OCI-LY7 (cell line): ENCODE data around the gene ZNF771. TPM values are rescaled to one million over a fixed set of nuclear protein-coding genes. Genes with fewer than 3 reads are reported as not detected.

Source experiments
- BruUV-seq: library from RNA; stranded (reverse); fragments of 400-500 nt; replicated peaks from 2 replicates; lab custom pipeline; 2021; lab: Mats Ljungman, UMichigan
- CTCF ChIA-PET: fragments of 300-600 bp; sonication (Branson Sonifier 250); formaldehyde crosslinking; loops from one replicate; lab custom pipeline; 2022; ENCODE audit warnings: antibody characterized with exemption; ENCODE audit not compliant: unreplicated experiment; lab: Charles Lee
- POLR2A ChIA-PET: fragments of 300-600 bp; sonication (Branson Sonifier 250); formaldehyde crosslinking; loops from one replicate; lab custom pipeline; 2022; ENCODE audit warnings: antibody characterized with exemption; lab: Charles Lee
- DNase-seq: peaks from one replicate; pipeline ENCODE4 v3.0.0-alpha.2; 2015; ENCODE audit warnings: low spot score
- H2AFZ ChIP-seq: fragments of 200-600 bp; sonication (generic), shearing (Covaris generic); 2 replicates; pipeline ENCODE4 v1.6.1; 2014; ENCODE audit warnings: mild to moderate bottlenecking, antibody characterized with exemption, low read length, moderate library complexity
- H3K27ac ChIP-seq: fragments of 200-600 bp; sonication (generic); 2 replicates; pipeline ENCODE4 v1.5.1; 2014; ENCODE audit warnings: mixed run types, low read depth, mild to moderate bottlenecking, moderate library complexity, low read length, inconsistent platforms; ENCODE audit not compliant: poor library complexity, severe bottlenecking
- H3K36me3 ChIP-seq: fragments of 200-600 bp; sonication (generic); 2 replicates; pipeline ENCODE4 v1.6.1; 2014; ENCODE audit warnings: mild to moderate bottlenecking, antibody characterized with exemption, low read length, moderate library complexity, mixed read lengths; ENCODE audit not compliant: insufficient read depth
- H3K4me1 ChIP-seq: fragments of 200-600 bp; sonication (generic); 2 replicates; pipeline ENCODE4 v1.5.1; 2014; ENCODE audit warnings: mild to moderate bottlenecking, low read length; ENCODE audit not compliant: insufficient read depth, poor library complexity, severe bottlenecking
- H3K4me2 ChIP-seq: fragments of 200-600 bp; sonication (generic); 2 replicates; pipeline ENCODE4 v1.6.1; 2014; ENCODE audit warnings: mild to moderate bottlenecking, low read length
- H3K4me3 ChIP-seq: fragments of 200-600 bp; sonication (generic); 2 replicates; pipeline ENCODE4 v1.5.1; 2014; ENCODE audit warnings: mild to moderate bottlenecking, low read depth, low read length; ENCODE audit not compliant: poor library complexity, severe bottlenecking
- H3K79me2 ChIP-seq: fragments of 200-600 bp; sonication (generic); 2 replicates; pipeline ENCODE4 v1.6.1; 2016; ENCODE audit warnings: low read depth, mild to moderate bottlenecking, low read length, moderate library complexity, mixed read lengths; ENCODE audit not compliant: insufficient read depth
- H3K9me2 ChIP-seq: fragments of 200-600 bp; sonication (generic); 2 replicates; pipeline ENCODE4 v1.6.1; 2016; ENCODE audit warnings: mild to moderate bottlenecking, low read length, mixed read lengths; ENCODE audit not compliant: insufficient read depth
- H3K9me3 ChIP-seq: fragments of 200-600 bp; sonication (generic); 2 replicates; pipeline ENCODE4 v1.6.1; 2014; ENCODE audit warnings: mild to moderate bottlenecking, mixed run types, low read length, mixed read lengths
- H4K20me1 ChIP-seq: fragments of 200-600 bp; sonication (generic); 2 replicates; pipeline ENCODE4 v1.6.1; 2014; ENCODE audit warnings: mild to moderate bottlenecking, antibody characterized with exemption, low read length, moderate library complexity, mixed read lengths; ENCODE audit not compliant: insufficient read depth
- EZH2phosphoT487 ChIP-seq: fragments of 200-600 bp; sonication (generic); IDR thresholded peaks from 2 replicates; pipeline ENCODE4 v1.6.1; 2018; ENCODE audit warnings: low read depth, borderline replicate concordance, mild to moderate bottlenecking, mixed run types, antibody characterized with exemption, low read length, moderate library complexity, mixed read lengths
- intact Hi-C: fragments of 100-400 bp; cut with micrococcal nuclease; formaldehyde crosslinking; loops from one replicate; pipeline ENCODE4 v1.10.0; 2022; ENCODE audit not compliant: unreplicated experiment
- total RNA-seq, 2 experiments: library from RNA; depleted of rRNA in 1 of 2; stranded (reverse); fragments of >200 nt in 1 of 2; shearing (Covaris generic) in 1 of 2; gene quantifications; 2 replicates each; pipeline ENCODE4 v1.2.3, GENCODE V29; 2014 to 2022
- TF ChIP-seq, protein P1 (sequence below): fragments of 200-600 bp; sonication (generic); conservative IDR thresholded peaks from 2 replicates; pipeline ENCODE4 v1.5.1; 2014; ENCODE audit warnings: mild to moderate bottlenecking, antibody characterized with exemption, low read length, moderate library complexity, mixed read lengths

The ZNF771 gene
- total RNA-seq, 2 experiments from 2014 or later: 6.4 to 10.8 TPM

GRCh38 chr16:30399435-30400186 lies 7.8 kb upstream of the ZNF771 start:
- ChIA-PET CTCF (interaction anchor here (0.7 kb wide), 1 partner anchor 438 kb away, joined by 3 read pairs; the partner anchor contains the start of gene TMEM219), POLR2A (interaction anchor here (1.2 kb wide), 2 partner anchors 8 to 17 kb away, joined by 3 to 5 read pairs; partner anchors contain the start of gene SEPTIN1)
- Histone ChIP-seq H2AFZ (no peak overlapping the region; the same call in 1 of the 2 replicates), H3K9me3 (no peaks in the 10 kb centered on the region), H3K36me3 (peaks cover 30% of the 10 kb centered on the region), H3K27ac (no peak overlapping the region), H3K4me1 (peaks cover 12% of the 10 kb centered on the region), H3K79me2 (peaks cover 17% of the 10 kb centered on the region), H3K9me2 (no peaks in the 10 kb centered on the region), H4K20me1 (0 out of 2 replicates have a peak, but pooled peaks cover 5% of the 10 kb centered on the region), H3K4me3 (peak overlapping the region; percentile 63), H3K4me2 (peak overlapping the region; percentile 60)
- no peak for DNase-seq
- TF ChIP-seq, protein P1, sequence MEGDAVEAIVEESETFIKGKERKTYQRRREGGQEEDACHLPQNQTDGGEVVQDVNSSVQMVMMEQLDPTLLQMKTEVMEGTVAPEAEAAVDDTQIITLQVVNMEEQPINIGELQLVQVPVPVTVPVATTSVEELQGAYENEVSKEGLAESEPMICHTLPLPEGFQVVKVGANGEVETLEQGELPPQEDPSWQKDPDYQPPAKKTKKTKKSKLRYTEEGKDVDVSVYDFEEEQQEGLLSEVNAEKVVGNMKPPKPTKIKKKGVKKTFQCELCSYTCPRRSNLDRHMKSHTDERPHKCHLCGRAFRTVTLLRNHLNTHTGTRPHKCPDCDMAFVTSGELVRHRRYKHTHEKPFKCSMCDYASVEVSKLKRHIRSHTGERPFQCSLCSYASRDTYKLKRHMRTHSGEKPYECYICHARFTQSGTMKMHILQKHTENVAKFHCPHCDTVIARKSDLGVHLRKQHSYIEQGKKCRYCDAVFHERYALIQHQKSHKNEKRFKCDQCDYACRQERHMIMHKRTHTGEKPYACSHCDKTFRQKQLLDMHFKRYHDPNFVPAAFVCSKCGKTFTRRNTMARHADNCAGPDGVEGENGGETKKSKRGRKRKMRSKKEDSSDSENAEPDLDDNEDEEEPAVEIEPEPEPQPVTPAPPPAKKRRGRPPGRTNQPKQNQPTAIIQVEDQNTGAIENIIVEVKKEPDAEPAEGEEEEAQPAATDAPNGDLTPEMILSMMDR: no peak
- no peak for TF ChIP-seq EZH2phosphoT487
- BruUV-seq: no TSS peak
- intact Hi-C loops: loop anchor here (10.0 kb wide), 1 partner anchor 305 kb away; the partner anchor contains the start of genes TBX6 and YPEL3

DNA sequence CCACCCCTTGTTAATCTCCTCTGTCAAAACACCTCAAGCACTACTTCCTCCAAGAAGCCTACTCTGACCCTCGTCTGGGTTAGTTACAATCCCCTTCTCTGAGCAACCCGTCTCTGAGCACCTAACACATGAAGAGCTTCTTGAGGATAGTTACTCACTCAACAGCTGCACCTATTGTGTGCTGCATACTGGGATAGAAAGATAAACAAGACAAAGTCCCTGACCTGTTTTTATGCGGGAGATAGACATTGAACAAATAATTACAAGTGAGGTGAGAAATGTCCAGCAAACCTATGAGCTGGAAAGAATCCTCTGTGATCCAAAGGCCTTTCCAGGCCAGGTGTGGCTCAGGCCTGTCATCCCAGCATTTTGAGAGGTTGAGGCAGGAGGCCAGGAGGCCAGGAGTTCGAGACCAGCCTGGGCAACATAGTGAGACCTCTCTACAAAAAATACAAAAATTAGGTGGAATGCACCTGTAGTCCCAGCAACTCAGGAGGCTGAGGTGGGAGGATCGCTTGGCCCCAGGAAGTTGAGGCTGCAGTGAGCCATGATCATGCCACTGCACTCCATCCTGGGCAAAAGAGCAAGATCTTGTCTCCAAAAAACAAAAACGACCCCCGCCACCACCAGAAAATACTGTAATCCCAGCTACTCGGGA lies 5.5 kb upstream of the ZNF771 start:
- Histone ChIP-seq H3K9me2 (no peaks in the 10 kb centered on the region), H3K4me3 (no peak overlapping the region), H3K4me2 (no peak overlapping the region), H3K36me3 (peaks cover 29% of the 10 kb centered on the region), H2AFZ (no peak overlapping the region), H3K9me3 (no peaks in the 10 kb centered on the region), H3K27ac (no peak overlapping the region), H4K20me1 (0 out of 2 replicates have a peak, but pooled peaks cover 4% of the 10 kb centered on the region), H3K79me2 (peaks cover 4% of the 10 kb centered on the region), H3K4me1 (peaks cover 7% of the 10 kb centered on the region)
- no peak for DNase-seq
- TF ChIP-seq, protein P1: no peak
- POLR2A ChIA-PET: interaction anchor here (1.6 kb wide), 1 partner anchor 19 kb away, joined by 3 read pairs; no protein-coding TSS in a partner anchor
- intact Hi-C loops: loop anchor here (10.0 kb wide), 1 partner anchor 307 kb away; the partner anchor contains the start of genes TBX6 and YPEL3
- CTCF ChIA-PET: no interaction called here
- BruUV-seq: no TSS peak
